ENCODE data around the gene OSBPL6. TPM values are rescaled to one million over a fixed set of nuclear protein-coding genes. Genes with fewer than 3 reads are reported as not detected.

OSBPL6 gene
- total and polyA plus RNA-seq, 2 of the 13 experiments (the other 11 are each of a cell fraction or from before 2014, with no cell fraction given): 0.03 to 0.11 TPM

GRCh38 chr2:178317811-178318210 is 123.5 kb downstream of the OSBPL6 start (continued):
- TF ChIP-seq TEF (CRISPR knock-in tag; IDR thresholded peaks at IDR 0.05) (no peak), SMAD1 (CRISPR knock-in tag; IDR thresholded peaks at IDR 0.05; ENCODE audit: borderline replicate concordance, low read depth) (no peak), ATF3 (CRISPR knock-in tag; IDR thresholded peaks at IDR 0.05) (no peak), ZNF75D (CRISPR knock-in tag; IDR thresholded peaks at IDR 0.05; ENCODE audit: borderline replicate concordance) (no peak), NRL (CRISPR knock-in tag; IDR thresholded peaks at IDR 0.05; ENCODE audit: borderline replicate concordance) (no peak), RFXAP (CRISPR knock-in tag; IDR thresholded peaks at IDR 0.05; ENCODE audit: borderline replicate concordance) (no peak)

- H3K9ac ChIP-seq (ENCODE audit: insufficient read depth, low read depth, low read length): no peak overlapping the region
- H3K4me2 ChIP-seq (ENCODE audit: low read depth, low read length): no peak overlapping the region
- WGBS (ENCODE audit: low lambda C conversion rate): 28% methylated on average over 4 of the region's 4 CpGs
- ATAC-seq (no peak), FAIRE-seq (no peak), DNase-seq (ENCODE audit: low spot score) (no peak)
- no TSS peak for BruUV-seq (replicated peaks)
- ChIA-PET CTCF (ENCODE audit: low intra/inter-chr PET ratio, low total read pairs) (no interaction called here), POLR2A (no interaction called here)
- no peak overlapping the region for H3K4me3 ChIP-seq (replicated peaks in 1 of 3; ENCODE audit: insufficient read depth in 1 of 3, low read depth in 2 of 3, low read length in 3 of 3)
- no peaks in the 10 kb centered on the region for H3K9me3 ChIP-seq (ENCODE audit: low read length)
- H3K79me2 ChIP-seq (ENCODE audit: insufficient read depth, low read length): no peaks in the 10 kb centered on the region
- TF ChIP-seq SIX4 (CRISPR knock-in tag; IDR thresholded peaks at IDR 0.05) (no peak), CENPX (CRISPR knock-in tag; IDR thresholded peaks at IDR 0.05) (no peak), CREB1 (IDR thresholded peaks at IDR 0.05) (no peak), CREB1 (CRISPR knock-in tag; IDR thresholded peaks at IDR 0.05) (no peak), PRDM10 (CRISPR knock-in tag; IDR thresholded peaks at IDR 0.05; ENCODE audit: low read depth) (no peak), ZMAT5 (CRISPR knock-in tag; IDR thresholded peaks at IDR 0.05; ENCODE audit: borderline replicate concordance, low read depth) (no peak), ONECUT2 (CRISPR knock-in tag; IDR thresholded peaks at IDR 0.05) (no peak), ZNF205 (CRISPR knock-in tag; IDR thresholded peaks at IDR 0.05) (no peak), ZNF10 (CRISPR knock-in tag; IDR thresholded peaks at IDR 0.05; ENCODE audit: borderline replicate concordance, low read depth) (no peak), ZMYM4 (CRISPR knock-in tag; IDR thresholded peaks at IDR 0.05) (no peak)
- in situ Hi-C loops (cut with HindIII; ENCODE audit: extremely low pct_ligation_motif_present, low pct_unique_long_range_greater_than_20kb) (no loop called here), intact Hi-C loops (cut with micrococcal nuclease; ENCODE audit: unreplicated experiment) (no loop called here)
- H3K36me3 ChIP-seq (replicated peaks in 1 of 2; ENCODE audit: control insufficient read depth in 1 of 2, insufficient read depth in 2 of 2, low read length in 2 of 2): no peaks in the 10 kb centered on the region
- no peaks in the 10 kb centered on the region for H3K4me1 ChIP-seq (ENCODE audit: insufficient read depth, low read length)
- H2AFZ ChIP-seq (ENCODE audit: low read length): no peak overlapping the region
- no peaks in the 10 kb centered on the region for H4K20me1 ChIP-seq (ENCODE audit: insufficient read depth, low read length)
- H3K27me3 ChIP-seq (ENCODE audit: control insufficient read depth in 1 of 2, insufficient read depth in 2 of 2, low read length in 2 of 2): peaks cover 0 to 5% of the 10 kb centered on the region in 2 experiments; a peak in 1 of 5 replicates
- no peak overlapping the region for H3K27ac ChIP-seq (ENCODE audit: extremely low read length, insufficient read depth, low read length)
Measured at GRCh38 chr2:178320011-178320585, 125.8 kb downstream of the OSBPL6 start.
